GM23248 (cell line): Measurements from ENCODE around the gene PRKCB.

ENCODE experiments used
- EZH2 ChIP-seq: fragments of 200-600 bp; sonication (generic); IDR thresholded peaks from 2 replicates; pipeline ENCODE4 v1.6.1; 2018; ENCODE audit warnings: antibody characterized with exemption, mild to moderate bottlenecking; ENCODE audit not compliant: insufficient read depth, poor library complexity, severe bottlenecking
- EZH2phosphoT487 ChIP-seq: fragments of 200-600 bp; sonication (generic); IDR thresholded peaks from 2 replicates; pipeline ENCODE4 v1.6.1; 2018; ENCODE audit warnings: antibody characterized with exemption, moderate library complexity, mild to moderate bottlenecking, low read depth; ENCODE audit not compliant: insufficient read depth

DNA sequence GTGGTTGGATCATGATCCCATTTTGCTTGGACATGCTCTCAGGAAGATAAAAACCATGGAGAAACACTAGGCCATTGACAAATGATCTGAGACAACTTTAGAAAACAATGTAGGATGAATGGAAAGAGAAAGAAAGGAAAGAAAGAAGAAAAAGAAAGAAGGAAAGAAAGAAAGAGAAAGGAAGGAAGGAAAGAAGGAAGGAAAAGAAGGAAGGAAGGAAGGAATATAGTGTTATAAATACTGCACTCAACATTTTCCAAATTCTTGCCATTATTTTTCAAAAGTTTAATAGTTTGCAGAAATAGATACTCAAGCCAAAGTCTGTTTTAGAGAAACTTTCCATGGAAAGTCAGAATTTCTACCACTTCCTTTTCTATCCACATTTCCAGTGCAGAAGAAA, 381.2 kb downstream of the PRKCB start:
- TF ChIP-seq EZH2 (no peak), EZH2phosphoT487 (no peak)
